HuH-7.5 (cell line): Measurements from ENCODE around the gene ISG15.
A peak's percentile ranks its signal among the peaks of the same experiment; 100 is the strongest.
"Not testable (repeated sequence)": the region's sequence is repeated elsewhere in the genome, so short reads cannot be mapped to it uniquely, and the experiment has no call there.

Source experiments
- DNase-seq: peaks from one replicate; pipeline ENCODE4 v3.0.0; 2011; ENCODE audit warnings: low spot score

The ISG15 gene

DNA sequence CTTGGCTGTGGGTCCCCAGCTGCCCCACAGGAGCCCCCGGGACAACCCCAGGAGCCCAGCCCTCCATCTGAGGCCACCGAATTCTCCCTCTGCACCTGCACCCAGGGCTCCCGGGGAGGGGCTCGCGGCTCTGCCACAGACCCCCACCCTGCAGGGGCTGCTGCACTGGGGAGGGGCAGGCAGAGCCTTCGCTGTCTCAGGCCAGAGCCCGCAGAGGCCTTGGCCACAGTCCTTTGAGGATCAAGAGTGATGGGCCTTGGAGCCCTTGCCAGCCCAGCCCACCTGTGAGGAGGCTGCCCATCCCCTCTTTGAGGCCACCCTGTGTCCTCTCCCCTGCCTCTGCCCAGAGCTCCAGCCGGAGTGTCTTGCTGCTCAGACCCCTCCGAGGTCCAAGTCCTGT lies 37.9 kb upstream of the ISG15 start:
- DNase-seq: no peak

DNA sequence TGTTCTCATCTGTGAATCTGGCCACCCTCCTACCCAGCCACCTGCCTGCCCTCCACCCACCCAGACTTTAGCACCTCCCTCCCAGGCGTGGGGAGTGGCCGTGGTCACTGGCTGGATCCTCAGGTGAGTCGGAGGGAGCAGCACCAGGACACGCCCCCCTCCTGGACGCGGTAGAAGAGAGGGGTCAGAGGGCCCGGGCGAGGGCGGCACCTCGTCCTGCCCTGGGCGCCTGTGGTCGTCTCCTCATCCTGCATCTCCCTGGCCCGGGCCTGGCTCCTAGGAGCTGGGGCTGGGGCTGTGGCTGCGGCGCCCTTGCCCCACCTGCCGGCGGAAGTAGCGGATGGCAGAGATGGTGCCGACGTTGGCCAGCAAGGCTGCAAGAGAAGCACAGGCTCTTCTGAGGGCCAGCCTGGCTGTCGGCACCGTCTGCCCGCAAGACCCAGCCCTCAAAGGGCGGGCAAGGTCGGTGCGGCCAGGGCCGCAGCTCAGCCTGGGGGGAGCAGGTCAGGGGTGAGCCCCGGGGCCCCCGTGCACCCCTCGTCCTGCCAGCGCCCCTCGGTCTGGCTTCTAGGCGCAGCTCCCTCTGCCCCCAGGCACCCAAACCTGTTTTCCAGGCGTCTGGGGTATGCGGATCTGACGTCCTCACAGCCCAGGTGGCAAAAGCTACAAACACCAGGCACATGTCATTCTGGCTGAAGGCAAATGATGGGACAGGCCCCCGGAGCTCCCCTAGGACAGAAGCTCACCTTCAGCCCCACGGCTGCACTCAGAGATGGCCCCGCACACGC lies 37.2 kb upstream of the ISG15 start:
- peak; percentile 91 for DNase-seq

GRCh38 chr1:976791-977190 lies 36.5 kb upstream of the ISG15 start:
- not testable (repeated sequence) for DNase-seq

DNA sequence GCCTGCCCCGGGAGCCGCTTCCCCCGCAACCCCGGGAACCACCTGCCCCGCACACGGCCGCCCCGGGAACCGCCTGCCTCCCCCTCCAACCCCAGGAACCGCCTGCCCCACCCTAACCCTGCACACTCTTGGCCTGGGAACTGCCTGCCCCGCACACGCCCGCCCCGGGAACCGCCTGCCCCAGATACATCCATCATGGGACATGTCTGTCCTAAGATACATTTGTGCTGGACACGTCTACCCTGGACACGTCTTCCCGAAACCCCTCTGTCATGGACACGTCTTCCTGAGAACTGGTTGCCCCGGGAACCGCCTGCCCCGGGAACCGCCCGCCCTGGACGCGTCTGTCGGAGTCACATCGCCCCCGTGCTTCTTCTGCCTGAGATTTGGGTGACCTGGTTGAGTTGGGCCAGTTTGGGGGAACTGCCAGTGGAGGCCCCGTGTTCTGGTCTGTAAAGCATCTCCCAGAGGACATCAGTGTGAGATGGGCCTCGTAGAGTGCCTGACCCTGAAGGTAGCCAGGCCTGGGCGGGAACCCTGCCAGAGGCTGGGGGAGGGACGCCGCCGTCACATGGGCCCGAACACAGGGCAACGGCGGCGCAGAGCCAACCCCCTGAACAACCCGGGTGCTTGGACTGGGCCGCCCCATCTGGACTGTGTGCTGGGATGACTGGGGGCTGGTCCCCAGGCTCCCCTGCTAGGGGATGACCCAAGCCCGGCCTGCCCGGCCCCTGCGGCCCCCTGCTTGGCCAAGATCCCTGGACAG lies 35.0 kb upstream of the ISG15 start:
- no peak for DNase-seq

- no peak for DNase-seq
Measured at GRCh38 chr1:978835-979743, 34.2 kb upstream of the ISG15 start.

DNA sequence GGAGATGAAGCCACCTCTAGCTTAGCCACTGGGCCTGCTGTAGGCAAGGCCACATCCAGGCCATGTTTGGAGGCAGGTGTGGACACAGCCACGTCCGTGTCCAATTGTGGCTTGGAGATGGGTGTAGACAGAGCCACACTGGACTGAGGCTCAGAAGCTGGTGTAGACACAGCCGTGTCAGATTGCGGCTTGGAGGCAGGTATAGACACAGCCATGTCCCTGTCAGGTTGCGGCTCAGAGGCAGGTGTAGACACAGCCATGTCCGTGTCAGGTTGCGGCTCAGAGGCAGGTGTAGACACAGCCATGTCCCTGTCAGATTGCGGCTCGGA lies 33.6 kb upstream of the ISG15 start:
- DNase-seq: no peak

- DNase-seq: no peak
Measured at GRCh38 chr1:980137-980571, 33.1 kb upstream of the ISG15 start.

DNA sequence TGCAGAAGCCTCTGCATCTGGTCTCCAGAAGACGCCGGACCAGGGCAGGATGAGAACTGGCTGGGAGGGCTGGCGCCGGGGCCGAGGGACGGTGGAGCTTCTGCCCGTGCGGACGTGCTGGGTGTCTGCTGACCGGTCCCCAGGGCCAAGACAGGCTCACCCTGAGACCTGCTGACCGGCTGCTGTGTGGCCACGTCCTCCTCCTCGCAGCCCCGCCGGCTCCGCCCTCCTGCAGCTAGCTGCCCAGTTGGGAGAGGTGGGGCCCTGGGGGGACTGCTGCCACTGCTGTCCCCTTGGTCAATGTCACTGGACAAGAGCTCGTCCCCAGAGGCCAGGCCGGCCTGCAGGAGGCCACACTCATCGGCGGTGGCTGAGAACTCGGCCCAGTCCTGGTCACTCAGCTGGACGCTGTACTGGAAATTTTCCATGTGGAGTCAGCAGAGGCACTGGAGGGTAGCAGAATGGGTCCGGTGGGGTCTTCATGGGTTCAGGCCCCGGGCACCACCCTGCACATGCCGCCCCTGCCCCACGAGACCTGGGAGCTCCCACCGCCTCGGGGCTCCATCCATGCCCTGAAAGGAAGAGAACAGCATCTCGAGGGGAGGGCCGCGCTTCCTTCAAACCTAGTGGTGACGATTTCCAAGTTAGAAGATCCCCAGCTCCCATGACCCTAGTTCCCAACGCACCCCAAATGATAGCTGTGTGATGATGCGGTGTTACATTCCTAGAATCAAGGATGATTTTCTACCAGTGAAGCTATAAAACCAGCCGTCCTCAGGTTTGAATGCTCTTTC lies 32.5 kb upstream of the ISG15 start:
- no peak for DNase-seq

GRCh38 chr1:981491-981954 lies 31.8 kb upstream of the ISG15 start:
- no peak for DNase-seq

- no peak for DNase-seq
Measured at GRCh38 chr1:981955-982558, 31.2 kb upstream of the ISG15 start, which contains the start of gene PERM1. Gene PERM1 (minus strand): TSS chr1:982093. CDS start chr1:981029, 1,064 bp downstream.

- no peak for DNase-seq
Measured at GRCh38 chr1:982765-983436, 30.4 kb upstream of the ISG15 start.

- peak; percentile 88 for DNase-seq
Measured at GRCh38 chr1:983798-984475, 29.4 kb upstream of the ISG15 start.

- DNase-seq: no peak
Measured at GRCh38 chr1:984476-984814, 28.9 kb upstream of the ISG15 start.

DNA sequence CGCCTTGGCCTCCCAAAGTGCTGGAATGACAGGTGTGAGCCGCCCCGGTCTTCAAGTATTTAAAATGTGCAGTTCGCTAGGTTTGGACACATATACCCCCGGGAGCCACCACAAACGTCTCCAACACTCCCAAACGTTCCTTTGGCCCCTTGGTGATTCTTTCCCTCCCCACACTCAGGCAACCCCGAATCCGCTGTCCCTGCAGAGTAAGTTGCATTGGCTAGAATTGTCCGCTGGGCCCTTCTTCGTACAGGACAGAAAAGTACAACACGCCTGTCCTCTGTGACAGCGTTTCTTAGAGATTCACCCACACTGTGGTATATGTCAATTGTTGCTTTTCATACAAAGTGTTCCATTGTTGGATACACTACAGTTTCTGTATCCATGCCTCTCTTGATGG lies 28.2 kb upstream of the ISG15 start:
- no peak for DNase-seq

- DNase-seq: not testable (repeated sequence)
Measured at GRCh38 chr1:988061-988460, 25.2 kb upstream of the ISG15 start.

GRCh38 chr1:991275-991674 lies 22.0 kb upstream of the ISG15 start:
- not testable (repeated sequence) for DNase-seq

GRCh38 chr1:991895-992294 lies 21.4 kb upstream of the ISG15 start:
- no peak for DNase-seq

GRCh38 chr1:992362-992761 lies 20.9 kb upstream of the ISG15 start:
- no peak for DNase-seq

DNA sequence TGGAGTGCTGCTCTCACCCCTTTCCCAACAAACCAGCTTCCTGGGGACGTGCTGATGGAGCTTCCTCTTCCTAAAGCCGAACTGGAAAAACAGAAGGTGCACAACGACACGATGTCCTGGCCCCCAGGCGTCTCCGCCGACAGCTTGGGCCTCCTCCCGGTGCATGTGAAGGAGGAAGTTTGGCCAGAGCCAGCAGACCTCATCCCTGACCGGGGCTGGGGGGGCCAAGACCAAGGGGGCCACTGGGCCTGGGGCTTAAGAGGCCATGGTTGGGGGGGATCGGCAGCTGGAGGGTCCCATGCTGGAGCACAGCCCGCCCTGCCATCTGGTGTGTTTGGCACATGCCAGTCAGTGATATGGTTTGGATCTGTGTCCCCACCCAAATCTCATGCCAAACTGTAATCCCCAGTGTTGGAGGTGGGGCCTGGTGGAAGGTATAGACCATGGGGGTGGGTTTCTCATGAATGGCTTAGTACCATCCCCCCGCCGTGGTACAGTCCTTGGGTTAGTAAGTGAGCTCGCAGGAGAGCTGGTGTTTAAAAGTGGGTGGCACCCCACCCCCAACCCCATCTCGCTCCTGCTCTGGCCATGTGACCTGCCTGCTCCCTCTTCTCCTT lies 19.8 kb upstream of the ISG15 start:
- no peak for DNase-seq

- not testable (repeated sequence) for DNase-seq
Measured at GRCh38 chr1:994546-994945, 18.8 kb upstream of the ISG15 start.
